Jurkat, Clone E6-1 (cell line): ENCODE measurements around the gene UBE2F.
"Not testable (repeated sequence)": the region's sequence is repeated elsewhere in the genome, so short reads cannot be mapped to it uniquely, and the experiment has no call there.

Experiments used
- DNase-seq: peaks from one replicate; pipeline ENCODE4 v3.0.0-alpha.2; 2011; ENCODE audit warnings: low read depth, low spot score
- H3K4me3 ChIP-seq: 2 replicates; pipeline ENCODE4 v1.5.1; 2011; ENCODE audit warnings: mild to moderate bottlenecking, low read length, control low read depth, moderate library complexity

UBE2F gene

GRCh38 chr2:238063414-238064189 lies 96.8 kb downstream of the UBE2F start:
- H3K4me3 ChIP-seq, result no peak overlapping the region

GRCh38 chr2:238064376-238064775 lies 97.6 kb downstream of the UBE2F start:
- DNase-seq, result no peak
- no peak overlapping the region for H3K4me3 ChIP-seq

More at GRCh38 chr2:238063414-238064189, 96.8 kb downstream of the UBE2F start:
- DNase-seq, result no peak

DNA sequence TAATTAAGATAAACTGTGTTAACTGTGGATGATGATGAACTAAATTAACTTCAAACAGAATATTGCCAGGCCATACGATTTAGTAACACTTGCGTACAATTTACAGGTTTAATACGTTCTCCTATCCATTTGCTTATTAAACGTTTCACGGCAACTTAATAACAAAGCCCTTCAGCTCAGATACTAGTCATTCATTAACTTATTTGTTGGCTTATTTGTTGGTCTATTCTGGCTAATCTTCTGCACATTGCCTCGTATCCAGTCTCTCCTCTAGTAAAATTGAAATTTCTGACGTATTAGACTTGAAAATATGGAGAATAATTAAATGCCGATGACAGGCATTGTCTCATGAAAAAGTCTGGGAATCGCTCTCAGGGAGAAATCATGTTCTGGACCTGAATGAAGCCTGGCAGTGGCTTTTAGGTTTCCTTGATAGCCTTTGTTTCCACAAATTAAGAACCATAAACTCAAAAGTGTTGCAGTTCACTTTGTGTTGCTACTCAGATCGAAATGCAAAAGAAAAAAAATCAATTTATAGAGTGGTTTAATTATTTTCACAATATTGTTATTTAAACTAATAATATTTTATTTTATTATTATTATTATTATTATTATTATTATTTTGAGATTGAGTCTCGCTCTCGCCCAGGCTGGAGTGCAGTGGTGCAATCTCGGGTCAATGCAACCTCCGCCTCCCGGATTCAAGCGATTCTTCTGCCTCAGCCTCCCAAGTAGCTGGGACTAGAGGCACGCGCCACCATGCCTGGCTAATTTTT lies 98.4 kb downstream of the UBE2F start:
- DNase-seq, result no peak
- no peak overlapping the region for H3K4me3 ChIP-seq

DNA sequence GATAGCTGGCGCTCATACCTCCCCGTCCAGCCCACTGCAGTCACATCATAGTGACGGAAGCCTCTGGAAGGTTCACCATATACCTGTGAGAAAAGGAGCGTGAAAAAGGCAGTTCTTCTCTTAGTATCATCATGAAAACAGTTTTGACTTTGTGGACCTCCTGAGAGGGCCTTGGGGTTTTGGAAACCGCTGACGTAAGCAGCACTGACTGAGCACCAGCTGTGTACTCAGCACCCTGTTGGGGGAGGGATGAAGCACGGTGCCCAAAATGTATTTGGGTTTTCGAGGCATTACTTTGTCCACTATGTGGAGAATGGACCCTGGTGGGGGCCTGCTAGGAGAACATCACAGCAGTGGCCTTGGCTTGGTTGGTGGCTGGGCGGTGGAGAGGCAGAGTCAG lies 99.4 kb downstream of the UBE2F start:
- H3K4me3 ChIP-seq, result no peak overlapping the region
- no peak for DNase-seq

- DNase-seq, result not testable (repeated sequence)
Measured at GRCh38 chr2:238066718-238067117, 99.9 kb downstream of the UBE2F start.

DNA sequence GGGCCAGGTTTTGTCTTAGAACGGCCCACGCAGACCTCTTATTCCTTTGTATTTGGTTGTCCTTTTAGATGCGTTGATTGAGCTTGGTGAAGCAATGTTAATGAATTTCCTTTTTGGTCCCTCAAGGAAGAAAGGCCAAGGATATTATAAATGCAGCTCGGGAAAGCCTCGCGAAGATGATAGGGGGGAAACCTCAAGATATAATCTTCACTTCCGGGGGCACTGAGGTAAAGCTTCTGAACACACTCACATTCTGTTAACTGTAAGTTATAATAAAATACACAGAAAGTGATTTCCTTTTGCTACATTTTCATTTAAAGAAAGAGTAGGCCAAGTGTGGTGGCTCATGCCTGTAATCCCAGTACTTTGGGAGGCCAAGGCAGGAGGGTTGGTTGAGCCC lies 101.1 kb downstream of the UBE2F start:
- peak; percentile 74 for DNase-seq
- peak overlapping the region; percentile 13; the same call in 1 of the 2 replicates for H3K4me3 ChIP-seq

More at GRCh38 chr2:238066718-238067117, 99.9 kb downstream of the UBE2F start:
- not testable (repeated sequence) for H3K4me3 ChIP-seq

GRCh38 chr2:238069021-238069709 lies 102.4 kb downstream of the UBE2F start:
- peak; percentile 64 for DNase-seq
- no peak overlapping the region; the same call in 1 of the 2 replicates for H3K4me3 ChIP-seq

DNA sequence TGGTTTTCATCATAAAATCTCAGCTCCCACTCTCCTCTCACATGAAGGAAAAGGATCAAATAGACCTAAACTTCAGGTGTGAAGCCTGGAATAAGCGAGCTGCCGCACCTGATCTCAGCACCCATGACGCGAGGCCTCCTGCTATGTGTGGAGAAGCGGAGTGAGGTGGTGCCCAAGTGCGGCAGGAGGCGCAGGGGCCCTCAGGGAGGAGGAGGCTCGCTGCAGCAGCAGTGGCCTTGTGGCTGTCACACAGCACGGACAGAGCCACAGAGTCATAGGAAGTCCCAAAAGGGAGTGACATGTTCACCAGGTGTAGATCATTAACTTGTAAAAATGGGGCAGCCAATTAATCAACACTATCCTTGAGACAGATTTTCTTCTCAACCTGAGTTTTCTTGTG lies 103.1 kb downstream of the UBE2F start:
- DNase-seq, result no peak
- no peak overlapping the region for H3K4me3 ChIP-seq

- no peak overlapping the region for H3K4me3 ChIP-seq
- DNase-seq, result no peak
Measured at GRCh38 chr2:238075397-238075796, 108.6 kb downstream of the UBE2F start.

GRCh38 chr2:238077292-238077691 lies 110.5 kb downstream of the UBE2F start:
- DNase-seq, result no peak
- H3K4me3 ChIP-seq, result no peak overlapping the region

DNA sequence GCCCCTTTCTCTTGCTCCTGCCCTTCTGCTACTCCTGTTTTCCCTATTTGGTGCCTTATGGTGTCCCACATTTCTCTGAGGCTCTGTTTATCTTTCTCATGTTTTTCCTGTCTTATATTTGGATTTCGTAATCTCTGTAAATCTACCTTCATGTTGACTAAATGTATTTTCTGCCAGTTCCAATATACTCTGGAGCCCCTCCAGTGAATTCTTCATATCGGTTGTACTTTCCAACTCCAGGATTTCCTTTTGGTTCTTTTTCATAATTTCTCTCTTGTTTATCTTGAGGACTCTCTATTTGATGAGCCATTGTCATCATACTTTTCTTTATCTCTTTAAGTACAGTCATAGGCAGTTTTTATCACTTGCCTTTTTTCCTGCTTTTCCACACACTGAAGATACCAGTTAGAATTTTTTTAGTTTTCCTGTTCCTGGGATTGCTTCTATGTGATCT lies 113.1 kb downstream of the UBE2F start:
- no peak for DNase-seq
- H3K4me3 ChIP-seq, result no peak overlapping the region

DNA sequence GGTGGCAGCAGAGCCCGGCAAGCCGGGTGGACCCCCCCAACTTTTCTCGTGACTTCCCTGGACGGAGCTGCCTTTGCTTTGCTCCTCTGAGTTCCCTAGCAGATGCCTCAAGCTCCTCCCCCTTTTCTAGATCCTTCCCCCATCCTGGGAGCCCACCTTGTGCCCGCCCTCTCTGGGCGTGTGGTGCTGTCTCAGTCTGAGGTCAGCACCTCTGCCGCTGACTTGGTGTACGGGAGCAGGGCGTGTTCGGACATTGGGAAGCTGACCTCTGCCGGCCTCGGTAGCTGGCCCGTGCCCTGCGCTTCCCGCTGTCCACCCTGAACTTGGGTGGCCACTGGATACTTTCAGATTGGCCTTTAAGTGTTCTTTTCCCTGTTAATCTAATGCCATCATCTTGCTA lies 113.7 kb downstream of the UBE2F start:
- H3K4me3 ChIP-seq, result no peak overlapping the region
- DNase-seq, result no peak

GRCh38 chr2:238081150-238081549 lies 114.3 kb downstream of the UBE2F start:
- no peak for DNase-seq
- no peak overlapping the region for H3K4me3 ChIP-seq

- no peak overlapping the region for H3K4me3 ChIP-seq
Measured at GRCh38 chr2:238081561-238081960, 114.7 kb downstream of the UBE2F start.

GRCh38 chr2:238082151-238082550 lies 115.3 kb downstream of the UBE2F start:
- H3K4me3 ChIP-seq, result no peak overlapping the region
- no peak for DNase-seq

More at GRCh38 chr2:238081561-238081960, 114.7 kb downstream of the UBE2F start:
- DNase-seq, result no peak

GRCh38 chr2:238082827-238083226 lies 116.0 kb downstream of the UBE2F start:
- DNase-seq, result no peak

DNA sequence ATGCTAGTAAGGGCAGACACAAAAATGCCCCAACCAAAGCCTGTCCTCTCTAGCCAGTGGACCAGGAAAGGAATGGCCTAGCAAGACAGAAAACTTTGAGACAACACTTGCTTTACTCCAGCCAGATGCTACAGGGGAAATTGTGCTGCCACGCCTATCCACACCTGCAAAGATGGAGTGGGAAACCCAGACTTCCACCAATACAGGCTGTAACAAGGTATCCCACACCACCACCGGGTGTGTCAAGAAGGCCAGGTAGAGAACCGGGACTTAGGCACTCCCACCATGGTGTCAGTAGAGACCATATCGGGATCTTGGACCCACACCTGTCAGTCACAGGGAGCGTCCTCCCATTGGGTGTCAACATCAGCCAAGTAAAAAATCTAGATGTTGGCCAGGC lies 117.1 kb downstream of the UBE2F start:
- no peak overlapping the region for H3K4me3 ChIP-seq
- DNase-seq, result no peak

More at GRCh38 chr2:238082827-238083226, 116.0 kb downstream of the UBE2F start:
- H3K4me3 ChIP-seq, result no peak overlapping the region

- DNase-seq, result no peak
- H3K4me3 ChIP-seq, result no peak overlapping the region
Measured at GRCh38 chr2:238084761-238085160, 117.9 kb downstream of the UBE2F start.

- DNase-seq, result no peak
- H3K4me3 ChIP-seq, result no peak overlapping the region
Measured at GRCh38 chr2:238085899-238086298, 119.1 kb downstream of the UBE2F start.

DNA sequence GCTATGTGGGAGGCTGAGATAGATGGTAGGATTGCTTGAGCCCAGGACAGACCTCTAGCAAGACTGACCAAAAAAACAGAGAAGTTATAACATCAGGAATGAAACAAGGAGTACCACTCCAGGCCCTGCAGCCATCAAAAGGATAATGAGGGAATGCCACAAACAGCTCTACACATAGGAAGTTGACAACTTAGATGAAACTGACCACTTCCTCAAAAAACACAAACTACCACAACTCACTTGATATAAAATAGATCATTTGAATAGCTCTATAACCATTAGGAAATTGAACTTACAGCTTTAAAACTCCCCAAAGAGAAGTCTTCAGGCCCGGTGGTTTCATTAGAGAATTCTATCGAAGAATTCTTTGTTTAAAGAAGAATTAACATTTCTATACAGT lies 120.4 kb downstream of the UBE2F start:
- H3K4me3 ChIP-seq, result no peak overlapping the region
- DNase-seq, result no peak
